DND-41 (cell line): Measurements from ENCODE around the gene MACF1.

Experiments used
- CTCF ChIP-seq: IDR thresholded peaks from 2 replicates; pipeline ENCODE4 v1.5.1; 2012; ENCODE audit warnings: borderline replicate concordance, low read length, moderate library complexity, mild to moderate bottlenecking; ENCODE audit not compliant: poor library complexity, severe bottlenecking; ENCODE audit errors: extremely low read depth
- EZH2 ChIP-seq: IDR thresholded peaks from 3 replicates; pipeline ENCODE4 v1.6.1; 2012; ENCODE audit warnings: borderline replicate concordance, low read depth, mild to moderate bottlenecking, moderate library complexity, low read length, inconsistent platforms; ENCODE audit not compliant: severe bottlenecking

GRCh38 chr1:39165049-39165448, 39.4 kb upstream of the MACF1 start:
- TF ChIP-seq EZH2 (no peak), CTCF (no peak)
